Cerebellar cortex (tissue), 1 donor: Measurements from ENCODE around the gene LRRC4.

Experiments used
- DNase-seq: peaks from one replicate; pipeline ENCODE4 v3.0.0-alpha.2; 2015; ENCODE audit warnings: low spot score

Gene LRRC4

GRCh38 chr7:128029405-128029995 is 1.7 kb downstream of the LRRC4 start:
- DNase-seq: no peak

- DNase-seq: no peak
These were observed 3.7 kb downstream of the LRRC4 start for GRCh38 chr7:128027485-128027980.

- peak; percentile 75 for DNase-seq
These were observed 4.7 kb downstream of the LRRC4 start for GRCh38 chr7:128026551-128026950.

DNA sequence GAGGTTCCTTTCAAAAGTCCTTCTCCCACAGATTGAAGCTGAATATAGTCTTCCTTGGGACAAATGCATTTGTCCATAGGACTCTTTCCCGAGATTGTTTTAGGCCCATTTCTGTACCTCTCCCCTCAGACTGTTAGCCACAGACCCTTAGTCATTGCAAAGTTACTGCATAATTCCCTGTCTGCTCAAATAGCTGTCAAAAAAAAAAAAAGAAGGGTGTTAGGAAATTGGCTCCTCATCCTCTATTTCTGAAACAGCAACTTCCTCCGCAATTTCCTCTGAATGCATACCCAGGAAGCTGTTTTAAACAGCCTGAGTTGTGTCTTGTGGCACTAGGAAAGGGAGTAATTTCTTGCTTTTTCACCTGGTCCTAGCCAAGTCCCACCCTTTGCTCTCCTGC is 5.4 kb downstream of the LRRC4 start:
- no peak for DNase-seq

- DNase-seq: no peak
These were observed 5.9 kb downstream of the LRRC4 start for GRCh38 chr7:128025380-128025779.

DNA sequence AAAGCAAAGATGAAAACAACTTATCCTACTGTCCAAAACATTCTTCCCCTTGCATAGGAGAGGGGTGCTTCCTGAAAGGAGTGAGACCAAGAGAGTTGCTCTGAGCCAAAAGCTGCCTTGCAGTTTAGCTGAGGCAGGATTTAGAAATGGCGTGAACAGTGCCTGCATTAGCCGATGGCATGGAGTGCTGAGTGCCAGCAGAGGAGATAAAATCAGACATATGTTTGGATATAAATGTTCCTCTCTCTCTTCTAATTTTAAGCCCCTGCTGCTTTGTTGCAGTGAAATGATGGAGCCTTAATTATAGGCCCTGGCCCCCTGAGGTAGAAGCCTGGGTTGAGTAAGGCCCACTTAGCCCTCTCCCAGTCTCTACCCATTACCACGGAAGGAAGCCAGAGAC is 7.1 kb downstream of the LRRC4 start:
- DNase-seq: no peak

DNA sequence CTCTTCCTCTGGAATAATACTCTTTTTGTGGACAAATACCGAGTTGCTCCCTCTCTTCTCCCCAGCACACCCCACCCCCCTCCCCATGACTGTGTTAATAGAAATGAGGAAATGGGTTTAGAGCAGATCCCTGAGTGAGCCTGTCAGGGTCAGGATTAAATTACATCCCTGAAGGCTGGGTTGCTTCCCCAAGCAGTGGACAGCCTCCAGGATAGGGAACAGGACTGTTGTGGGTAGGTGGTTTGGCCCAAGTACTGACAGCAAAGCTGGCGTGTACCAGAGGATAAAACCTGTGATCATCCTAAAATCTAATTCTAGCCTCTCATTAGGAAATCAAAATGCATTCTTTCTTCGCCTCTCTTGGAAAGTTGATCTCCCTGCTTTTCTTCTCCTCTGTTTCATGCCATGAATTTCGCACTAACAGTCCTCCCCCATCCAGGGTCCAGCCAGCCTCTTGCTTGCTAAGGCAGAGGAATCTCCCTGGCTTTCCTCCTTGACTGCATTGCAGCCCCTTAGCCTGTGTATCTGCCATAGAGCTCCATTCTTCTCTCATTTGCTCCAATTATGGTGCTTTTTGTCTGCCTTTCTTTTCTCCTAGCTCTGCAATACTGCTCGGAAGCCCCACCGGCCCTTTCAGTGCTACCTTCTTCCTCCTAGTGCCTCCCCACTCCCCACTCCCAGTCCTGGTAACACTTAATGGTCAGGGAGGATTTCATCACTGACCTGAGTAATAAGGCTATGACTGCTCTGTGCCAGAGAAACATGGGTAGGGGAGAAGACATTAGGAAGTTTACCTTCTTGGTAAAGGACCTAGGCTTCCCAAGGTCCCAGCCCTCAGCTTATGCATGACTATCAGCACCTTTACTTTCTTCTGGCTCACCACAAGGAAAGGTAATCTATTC is 8.4 kb downstream of the LRRC4 start:
- DNase-seq: no peak

GRCh38 chr7:128021366-128021765 is 9.9 kb downstream of the LRRC4 start:
- DNase-seq: no peak

GRCh38 chr7:128020159-128020558 is 11.1 kb downstream of the LRRC4 start:
- DNase-seq: no peak

GRCh38 chr7:128019288-128019687 is 11.9 kb downstream of the LRRC4 start:
- no peak for DNase-seq

DNA sequence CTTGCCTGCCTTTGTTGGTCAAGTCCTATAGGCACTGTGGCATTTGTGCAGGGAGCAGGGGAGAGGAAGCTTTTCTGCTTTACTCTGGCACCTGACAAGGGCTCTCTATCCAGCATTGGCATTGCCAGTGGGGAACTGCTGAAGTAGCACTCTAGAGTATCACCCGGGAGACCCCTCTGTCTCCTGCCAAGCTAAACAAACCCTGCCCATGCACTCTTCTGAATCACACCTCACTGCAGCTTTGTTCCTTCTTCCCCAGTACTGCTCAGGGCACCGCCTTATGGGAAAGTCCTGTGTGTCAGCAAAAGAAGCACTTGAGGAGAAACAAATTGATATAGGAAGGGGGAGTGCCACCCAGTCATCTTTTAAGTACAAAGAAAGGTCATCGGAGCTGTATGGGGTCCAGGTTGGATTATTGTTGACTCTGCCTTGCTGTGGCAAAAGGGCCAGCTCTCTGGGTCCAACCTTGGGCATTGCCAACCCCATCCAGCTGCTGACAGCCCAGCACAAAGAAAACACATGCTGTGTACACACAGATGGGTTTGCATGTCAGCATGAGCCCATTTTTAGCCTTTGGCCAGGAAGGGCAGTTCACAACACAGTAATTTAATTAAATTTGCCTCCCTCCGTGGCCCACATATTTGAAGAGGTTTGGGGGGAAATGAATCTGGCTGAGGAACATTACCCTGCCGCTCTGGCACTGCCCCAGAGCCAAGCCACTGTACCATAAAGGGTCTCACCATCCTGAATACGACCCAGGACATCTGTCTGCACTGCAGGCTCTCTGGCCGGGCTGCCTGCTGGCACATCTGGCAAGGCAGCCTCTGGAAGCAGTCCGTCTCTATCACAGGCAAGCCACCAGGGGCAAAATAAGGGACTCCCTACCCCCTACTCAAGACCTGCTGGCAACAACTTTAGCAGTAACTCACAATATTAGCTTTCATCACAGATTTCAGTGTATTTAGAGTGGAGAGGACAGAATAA is 13.1 kb downstream of the LRRC4 start:
- DNase-seq: no peak

- DNase-seq: no peak
These were observed 13.8 kb downstream of the LRRC4 start for GRCh38 chr7:128017460-128017859.

DNA sequence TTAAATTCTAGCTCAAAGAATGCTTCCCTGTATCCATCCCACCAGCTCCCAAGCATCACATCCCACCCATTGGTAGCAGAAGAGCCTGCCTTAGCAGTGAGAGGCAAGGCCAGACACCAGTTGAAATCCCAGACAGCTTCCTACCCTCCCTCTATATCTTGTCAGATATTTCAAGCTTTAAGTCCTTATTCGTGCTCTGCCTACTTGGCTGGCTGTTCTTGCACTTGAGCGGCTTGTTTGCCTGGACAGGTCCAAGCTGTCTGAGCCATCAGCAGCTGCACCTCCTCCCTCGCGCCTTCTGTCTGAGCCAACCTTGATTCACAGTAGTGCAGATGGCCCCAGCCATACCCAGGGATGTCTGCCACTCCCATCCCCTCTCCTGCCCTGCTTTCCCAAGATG is 16.4 kb downstream of the LRRC4 start:
- peak; percentile 93 for DNase-seq

DNA sequence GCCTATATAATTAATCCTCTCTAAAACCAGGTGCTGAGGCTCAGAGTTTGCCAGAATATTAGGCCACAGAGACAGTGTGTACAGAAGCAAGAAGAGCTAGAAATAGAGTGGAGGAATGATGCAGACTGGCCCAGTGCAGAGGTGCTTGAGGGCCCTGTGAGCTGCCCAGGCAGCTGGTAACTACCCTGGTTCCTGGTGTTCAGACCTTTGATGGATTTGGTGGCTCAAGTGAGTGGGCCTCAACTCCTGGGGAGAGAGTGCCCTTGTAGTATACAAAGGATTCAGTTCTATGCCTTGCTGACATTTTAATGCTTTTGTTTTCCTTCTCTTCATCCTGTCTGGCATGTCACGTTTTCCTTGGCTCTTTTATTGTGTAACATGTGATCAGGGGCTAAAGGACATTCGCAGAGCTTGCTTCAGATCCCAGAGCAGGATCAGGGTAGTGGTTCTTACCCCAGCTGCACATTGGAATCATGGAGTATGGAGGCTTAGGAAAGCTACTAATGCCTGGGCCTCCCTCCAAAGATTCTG is 20.0 kb downstream of the LRRC4 start:
- no peak for DNase-seq

DNA sequence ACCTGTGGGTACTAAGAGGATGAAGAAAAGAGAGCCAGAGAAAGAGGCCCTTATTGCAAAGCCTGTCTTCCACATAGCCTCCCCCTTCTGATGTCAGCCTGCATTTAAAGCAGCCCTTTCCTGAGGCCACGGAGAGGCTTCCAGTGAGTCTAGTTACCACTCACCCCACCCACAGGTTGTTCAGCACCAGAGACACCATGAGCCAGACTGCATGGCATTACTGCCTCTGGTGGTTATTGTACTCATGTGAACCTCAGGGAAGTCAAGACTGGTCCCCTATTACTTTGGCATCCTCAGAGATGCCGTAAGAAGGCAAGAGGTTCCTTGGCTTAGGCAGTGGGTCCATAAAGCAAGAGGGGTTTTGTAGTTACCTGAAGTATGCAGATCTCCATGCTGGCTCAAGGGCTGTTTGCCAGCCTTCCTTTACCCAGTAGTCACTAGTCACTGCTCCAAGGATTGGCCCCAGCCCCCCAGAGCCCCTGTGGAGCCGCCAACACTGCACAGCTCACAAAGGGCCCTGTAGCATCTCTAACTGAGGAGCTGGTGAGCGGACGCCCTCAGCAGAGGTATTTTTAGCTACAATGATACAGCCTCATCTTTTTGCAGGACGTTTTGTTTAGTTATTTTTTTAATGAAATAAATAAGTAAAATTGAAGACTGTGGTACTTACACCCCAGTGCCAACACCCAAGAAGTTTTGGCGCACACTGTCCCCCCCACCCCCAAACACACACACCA is 20.7 kb downstream of the LRRC4 start:
- DNase-seq: no peak

DNA sequence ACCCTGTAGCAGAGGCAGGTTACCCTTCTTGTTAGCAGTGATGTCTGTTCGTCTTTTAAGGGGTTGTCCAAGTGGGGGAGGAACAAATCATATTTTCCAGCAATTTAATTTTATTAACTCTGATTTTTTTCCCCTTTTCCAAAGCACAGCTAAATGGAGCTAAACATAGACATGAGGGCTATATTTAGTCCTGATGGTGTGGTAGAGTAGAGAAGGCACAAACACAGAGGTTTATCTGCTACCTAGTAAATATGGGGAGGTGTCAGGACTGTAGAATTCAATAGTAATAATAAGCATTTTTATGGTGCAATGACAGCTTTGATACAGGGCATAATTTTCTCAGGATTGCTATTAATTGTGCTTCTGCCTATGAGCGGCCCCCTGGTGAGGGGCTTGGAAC is 22.5 kb downstream of the LRRC4 start:
- DNase-seq: no peak

DNA sequence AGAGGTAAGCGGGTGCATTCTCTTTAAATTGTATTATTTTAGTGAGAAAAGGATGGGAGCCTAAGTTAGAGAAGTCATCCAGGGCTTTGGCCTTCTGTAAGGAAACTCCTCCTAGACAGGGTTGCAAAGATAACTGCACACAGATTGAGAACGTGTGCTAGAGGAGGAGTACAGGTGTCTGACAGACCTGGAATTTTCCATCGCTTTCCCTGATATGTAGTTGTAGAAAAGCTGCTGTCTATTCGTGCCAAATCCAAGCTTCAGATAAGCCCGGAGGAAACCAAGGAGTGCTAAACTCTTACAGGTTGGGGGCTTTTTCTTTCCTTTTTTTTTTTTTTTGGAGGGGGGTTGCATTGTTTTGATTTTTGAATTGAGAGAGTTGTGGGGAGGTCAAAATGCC is 23.1 kb downstream of the LRRC4 start:
- peak; percentile 75 for DNase-seq

DNA sequence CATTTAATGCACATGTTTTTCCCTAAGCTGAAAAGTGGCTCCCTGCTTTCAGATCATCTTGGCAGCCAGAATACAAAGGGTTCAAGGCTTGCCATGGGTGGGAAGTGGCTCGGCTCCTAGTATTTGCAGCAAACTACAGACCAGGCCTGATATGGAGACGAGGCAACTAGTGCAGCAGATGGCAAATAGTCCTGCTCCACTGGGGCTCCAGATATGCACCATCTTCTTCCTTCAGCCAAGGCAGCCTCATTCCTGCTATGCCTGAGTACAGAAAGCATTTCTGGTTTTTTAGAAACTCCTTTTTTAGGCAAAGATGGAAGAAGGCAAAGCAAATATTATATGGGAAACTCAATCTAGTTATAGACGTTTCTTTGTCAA is 23.9 kb downstream of the LRRC4 start:
- DNase-seq: peak; percentile 81

GRCh38 chr7:128006550-128007302 is 24.5 kb downstream of the LRRC4 start:
- DNase-seq: peak; percentile 74

DNA sequence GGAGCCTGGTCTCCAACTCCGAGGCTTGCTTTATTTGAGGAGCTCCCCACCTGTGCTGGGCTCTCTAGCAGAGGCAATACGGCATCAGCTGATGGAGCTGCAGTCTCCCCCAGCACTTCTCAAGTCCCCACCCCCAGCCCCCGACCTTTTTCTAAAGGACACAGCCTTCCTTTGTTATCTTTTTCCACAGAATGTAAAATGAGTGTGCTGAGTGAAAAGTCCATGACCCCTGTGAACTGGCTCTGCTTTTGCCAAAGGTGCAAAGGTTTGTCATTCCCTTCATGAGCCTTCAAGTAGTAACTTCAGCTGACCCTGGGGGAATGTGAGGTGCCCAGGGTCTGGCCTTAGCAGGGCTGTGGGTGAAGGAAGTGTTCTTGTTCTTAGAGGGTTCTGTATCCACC is 25.5 kb downstream of the LRRC4 start:
- DNase-seq: no peak

DNA sequence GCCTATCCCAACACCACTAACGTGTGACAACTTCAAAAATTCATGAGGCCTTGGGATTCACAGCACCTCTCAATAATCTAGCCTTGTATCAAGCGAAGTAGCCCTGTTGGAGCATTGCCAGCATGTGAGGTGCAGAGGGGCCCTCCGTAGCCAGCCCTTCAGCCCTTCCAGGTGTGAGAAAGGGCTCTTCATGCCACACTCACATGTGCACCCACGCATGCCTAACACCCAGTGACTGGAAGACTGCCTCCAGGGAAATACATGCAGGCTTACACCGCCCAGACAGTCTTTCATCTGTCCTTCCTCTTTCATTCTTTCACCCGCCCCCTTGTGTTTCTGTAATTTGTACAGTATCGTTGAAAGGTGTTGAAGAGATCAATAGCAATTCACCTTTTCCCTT is 26.1 kb downstream of the LRRC4 start:
- no peak for DNase-seq
